HG03159 (cell line): Measurements from ENCODE around the gene BCAP29.

Source experiments
- ATAC-seq: cut with Tn5 transposase; IDR thresholded peaks from one replicate; pipeline ENCODE4 v1.9.1; 2021; ENCODE audit warnings: mild to moderate bottlenecking, moderate library complexity; ENCODE audit not compliant: unreplicated experiment

BCAP29 gene

GRCh38 chr7:107581387-107582013, 1.5 kb downstream of the BCAP29 start:
- no peak for ATAC-seq

DNA sequence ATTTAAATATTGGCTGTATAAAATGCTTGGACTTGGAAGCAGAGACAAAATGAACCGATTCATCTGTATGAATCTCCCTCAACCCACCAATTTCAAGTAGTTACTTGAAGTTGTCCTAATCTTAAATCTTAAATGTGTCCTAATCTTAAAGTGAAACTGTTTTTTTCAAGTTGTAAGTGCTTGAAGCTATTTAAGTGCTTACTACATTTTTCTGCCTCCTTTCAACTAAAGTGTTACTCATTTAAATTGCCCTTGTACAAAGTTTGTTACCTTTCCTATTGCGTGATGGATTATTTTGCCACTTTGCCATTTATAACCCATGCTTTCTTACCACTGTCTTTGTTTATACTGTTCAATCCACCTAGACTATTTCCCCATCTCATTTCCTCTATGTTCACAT, 2.8 kb downstream of the BCAP29 start:
- ATAC-seq: no peak

- no peak for ATAC-seq
Measured at GRCh38 chr7:107584716-107585115, 4.7 kb downstream of the BCAP29 start.

DNA sequence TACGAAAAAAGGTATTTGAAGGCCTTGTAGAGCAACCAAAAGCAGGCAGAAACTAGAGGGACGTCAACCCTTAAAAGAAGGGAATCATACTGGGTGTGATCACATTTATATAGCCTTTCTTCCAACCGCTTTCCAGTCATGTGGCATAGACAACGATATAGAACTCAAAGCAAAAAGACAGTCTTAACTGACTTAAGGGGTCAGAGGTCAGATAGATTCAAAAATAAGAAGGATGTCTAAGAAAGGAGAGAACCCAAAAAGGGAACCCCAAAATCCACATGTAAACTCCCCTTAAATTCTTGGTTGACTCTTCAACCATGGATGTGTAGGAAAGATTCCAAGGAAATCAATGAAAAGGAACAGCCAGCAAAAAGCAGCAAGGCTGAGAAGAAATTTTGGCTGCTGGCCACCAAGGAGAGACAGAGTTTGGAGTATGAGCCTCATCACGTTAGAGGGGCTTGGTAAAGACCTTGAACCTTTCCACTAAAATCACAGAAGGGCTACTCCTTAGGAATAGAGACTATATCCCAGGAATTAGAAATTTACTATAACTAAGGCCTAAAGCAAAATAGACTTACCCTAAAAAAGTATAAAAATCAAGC, 8.6 kb downstream of the BCAP29 start:
- no peak for ATAC-seq

DNA sequence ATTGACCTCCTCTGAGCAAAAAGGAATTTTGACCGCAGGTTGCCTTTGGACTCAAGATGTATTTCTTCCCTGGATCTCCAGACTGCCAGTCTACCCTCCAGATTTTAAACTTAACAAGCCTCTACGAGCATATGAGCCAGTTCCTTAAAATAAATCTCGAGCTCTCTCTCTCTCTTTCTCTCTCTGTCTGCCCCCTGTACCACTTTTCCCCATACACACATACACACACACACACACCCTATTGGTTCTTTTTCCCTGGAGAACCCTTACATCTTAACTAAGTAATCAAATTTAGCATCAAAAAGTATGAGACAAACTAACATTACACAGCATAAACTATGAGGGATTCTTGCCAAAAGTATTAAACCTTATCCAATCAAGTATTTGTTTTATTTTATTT, 11.4 kb downstream of the BCAP29 start:
- no peak for ATAC-seq

GRCh38 chr7:107592361-107593024, 12.4 kb downstream of the BCAP29 start:
- ATAC-seq: no peak

DNA sequence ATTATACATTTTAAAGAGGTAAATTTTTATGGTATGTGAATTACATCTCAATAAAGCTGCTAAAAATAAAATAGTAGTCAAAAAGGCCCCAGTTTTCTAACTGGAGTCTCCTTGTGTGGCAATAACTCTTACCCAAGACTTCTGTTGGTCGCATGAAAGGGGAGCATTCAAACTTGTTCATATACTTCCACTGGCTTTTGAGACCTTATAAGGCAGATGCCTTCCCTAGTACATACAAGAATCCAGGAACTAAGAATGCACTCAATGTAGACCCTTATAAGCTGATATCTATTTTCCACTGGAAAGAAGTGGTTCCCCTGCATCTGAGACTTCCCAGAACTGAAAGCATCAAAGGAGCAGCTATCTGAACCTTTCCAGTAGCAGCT, 13.0 kb downstream of the BCAP29 start:
- ATAC-seq: no peak

- ATAC-seq: no peak
Measured at GRCh38 chr7:107594961-107595737, 15.1 kb downstream of the BCAP29 start.

- ATAC-seq: no peak
Measured at GRCh38 chr7:107596881-107597581, 17.0 kb downstream of the BCAP29 start.

DNA sequence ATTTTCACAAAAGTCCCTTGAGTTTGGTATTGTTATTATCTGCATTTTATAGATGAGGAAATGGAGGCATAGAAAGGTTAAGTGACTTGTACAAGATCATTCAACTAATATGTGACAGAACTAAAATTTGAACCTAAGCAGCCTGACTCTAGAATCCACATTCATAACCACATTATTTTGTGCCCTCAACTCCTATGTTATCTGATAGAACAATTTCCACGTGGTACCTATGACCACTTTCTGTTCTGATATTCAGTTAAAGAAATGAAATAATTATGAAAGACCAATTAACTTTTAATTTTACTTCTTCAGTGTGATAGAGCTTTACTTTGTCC, 17.5 kb downstream of the BCAP29 start:
- no peak for ATAC-seq

GRCh38 chr7:107597953-107598352, 17.9 kb downstream of the BCAP29 start:
- no peak for ATAC-seq

GRCh38 chr7:107599262-107599661, 19.2 kb downstream of the BCAP29 start:
- ATAC-seq: no peak

DNA sequence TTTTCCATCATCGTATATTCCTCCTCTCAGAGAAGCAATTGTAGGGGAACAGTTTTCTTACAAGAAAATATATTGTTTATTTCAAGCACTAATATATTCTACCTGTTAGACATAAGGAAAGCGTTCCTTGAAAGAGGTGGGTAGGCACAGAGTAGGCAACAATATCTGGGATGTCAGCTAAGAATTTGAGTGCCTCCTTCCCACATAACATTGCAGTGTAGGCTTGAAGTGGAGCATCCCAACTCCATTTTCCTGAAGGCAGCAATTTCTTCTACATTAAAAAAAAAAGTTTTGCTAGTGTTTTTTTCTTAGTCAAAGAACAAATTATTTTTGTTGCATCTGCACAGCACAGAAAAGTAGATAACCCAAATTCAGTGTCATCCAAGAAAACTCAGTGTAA, 20.8 kb downstream of the BCAP29 start:
- no peak for ATAC-seq

DNA sequence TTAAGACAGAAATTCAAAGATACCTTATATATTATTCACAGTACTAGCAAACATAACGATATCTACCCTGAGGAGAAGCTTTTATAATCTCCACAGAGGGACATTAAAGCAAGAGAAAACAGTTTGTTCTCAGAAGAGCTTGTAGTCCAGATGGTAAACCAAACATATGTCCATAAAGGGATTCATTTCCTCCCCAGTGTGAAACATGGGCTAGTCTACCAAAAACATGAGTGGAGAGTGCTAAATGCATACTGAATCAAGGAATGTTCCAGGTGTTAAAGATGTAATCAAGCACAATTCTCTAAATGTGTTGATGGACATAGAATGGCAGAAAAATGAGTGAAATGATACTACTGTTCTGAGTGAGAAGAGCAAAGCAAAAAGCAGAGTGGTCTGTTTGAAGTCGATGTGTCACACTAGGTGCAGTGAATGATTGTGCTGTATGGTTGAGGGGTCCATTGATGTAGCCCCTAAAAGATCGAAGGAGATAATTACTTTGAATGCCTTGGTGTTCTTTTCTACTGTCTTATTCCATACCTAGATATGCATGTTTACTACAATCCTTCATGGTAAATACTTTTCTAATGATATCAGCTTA, 25.3 kb downstream of the BCAP29 start:
- no peak for ATAC-seq

DNA sequence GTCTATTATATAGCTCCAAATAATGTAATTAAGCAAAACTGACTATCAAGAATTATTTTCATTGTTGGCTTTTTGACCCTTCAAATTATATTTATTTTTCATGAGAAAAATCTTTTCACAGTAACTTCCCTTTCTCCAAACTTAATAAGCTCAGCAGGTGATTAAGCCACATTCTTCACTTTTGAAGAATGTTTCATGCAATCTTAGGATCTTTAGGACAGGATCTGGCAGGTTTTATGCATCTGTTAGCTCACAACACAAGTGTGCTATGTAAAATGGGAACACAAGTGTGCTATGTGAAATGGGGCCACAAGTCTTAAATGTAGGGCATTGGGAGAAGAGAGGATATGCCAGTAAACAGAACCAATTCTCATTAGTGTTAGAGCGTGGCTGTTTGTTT, 26.3 kb downstream of the BCAP29 start:
- no peak for ATAC-seq

- no peak for ATAC-seq
Measured at GRCh38 chr7:107609811-107610261, 29.8 kb downstream of the BCAP29 start.

GRCh38 chr7:107610323-107610722, 30.3 kb downstream of the BCAP29 start:
- no peak for ATAC-seq

DNA sequence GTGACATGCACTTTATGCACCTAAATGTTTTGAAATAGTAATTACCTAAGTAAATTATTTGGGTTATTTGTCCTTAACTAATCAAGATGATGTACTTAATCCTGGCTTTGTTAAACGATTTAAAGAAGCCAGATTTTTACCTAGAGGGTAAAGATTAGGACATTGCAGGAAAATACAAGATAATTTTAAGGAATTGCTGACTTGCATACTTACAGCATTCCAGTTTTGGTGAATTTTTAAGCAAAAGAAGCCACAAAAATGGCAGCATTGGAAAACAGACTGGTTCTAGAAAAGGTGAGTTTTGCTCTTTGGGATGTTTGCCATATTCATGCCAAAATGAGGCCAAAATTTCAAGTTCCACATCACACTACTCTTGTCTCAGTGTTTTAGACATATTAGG, 33.4 kb downstream of the BCAP29 start:
- no peak for ATAC-seq

GRCh38 chr7:107613948-107614347, 33.9 kb downstream of the BCAP29 start:
- ATAC-seq: no peak

- no peak for ATAC-seq
Measured at GRCh38 chr7:107614425-107614824, 34.4 kb downstream of the BCAP29 start.
